HG03060 (cell line): ENCODE measurements around the gene GRID2.
"Not testable (repeated sequence)": the region's sequence is repeated elsewhere in the genome, so short reads cannot be mapped to it uniquely, and the experiment has no call there.

Experiments
- ATAC-seq: cut with Tn5 transposase; IDR thresholded peaks from one replicate; pipeline ENCODE4 v1.9.1; 2021; ENCODE audit warnings: low read depth, moderate number of reproducible peaks; ENCODE audit not compliant: unreplicated experiment

Gene GRID2

GRCh38 chr4:93605163-93605562 is 1301.4 kb downstream of the GRID2 start:
- ATAC-seq = no peak

DNA sequence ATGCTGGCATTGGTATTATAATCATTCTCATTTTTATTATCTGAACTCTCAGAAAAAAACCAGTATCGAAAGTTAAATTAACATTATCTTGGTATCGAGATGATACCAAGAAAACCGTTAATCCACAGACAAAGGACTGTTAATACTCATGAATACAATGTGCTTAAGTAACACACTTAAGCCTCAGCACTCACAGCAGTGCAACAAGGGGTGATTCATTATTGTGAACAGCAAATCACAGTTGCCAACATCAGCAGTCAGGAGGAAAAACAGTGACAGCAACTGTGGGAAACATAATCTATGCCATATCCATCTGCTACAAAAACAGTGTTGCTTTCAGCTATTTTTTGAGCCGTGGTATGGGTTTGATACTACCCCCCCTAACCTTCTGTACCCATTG is 1313.8 kb downstream of the GRID2 start:
- ATAC-seq = no peak

DNA sequence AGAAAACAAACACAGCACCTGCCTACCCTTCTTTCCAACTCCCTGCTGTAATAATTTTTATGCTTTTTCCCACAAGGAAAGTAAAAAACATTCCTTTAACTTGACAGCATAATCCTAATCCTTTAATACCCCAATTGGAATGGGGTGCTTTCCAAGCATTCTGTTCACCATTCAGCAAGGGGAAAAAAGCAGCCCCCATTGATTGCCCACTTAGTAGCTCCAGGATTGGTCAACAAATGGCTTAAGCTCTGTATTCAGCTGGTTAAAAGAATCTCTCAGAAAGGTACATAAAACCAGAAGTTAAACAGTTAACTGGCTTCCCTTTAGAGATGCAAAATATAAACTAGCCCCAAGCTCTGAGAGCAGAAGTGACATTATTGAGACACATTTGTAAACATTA is 1330.0 kb downstream of the GRID2 start:
- no peak for ATAC-seq

- ATAC-seq = no peak
Measured at GRCh38 chr4:93635943-93636342, 1332.2 kb downstream of the GRID2 start.

- no peak for ATAC-seq
Measured at GRCh38 chr4:93645120-93645519, 1341.4 kb downstream of the GRID2 start.

- peak; percentile 51 for ATAC-seq
Measured at GRCh38 chr4:93646233-93646930, 1342.6 kb downstream of the GRID2 start.

DNA sequence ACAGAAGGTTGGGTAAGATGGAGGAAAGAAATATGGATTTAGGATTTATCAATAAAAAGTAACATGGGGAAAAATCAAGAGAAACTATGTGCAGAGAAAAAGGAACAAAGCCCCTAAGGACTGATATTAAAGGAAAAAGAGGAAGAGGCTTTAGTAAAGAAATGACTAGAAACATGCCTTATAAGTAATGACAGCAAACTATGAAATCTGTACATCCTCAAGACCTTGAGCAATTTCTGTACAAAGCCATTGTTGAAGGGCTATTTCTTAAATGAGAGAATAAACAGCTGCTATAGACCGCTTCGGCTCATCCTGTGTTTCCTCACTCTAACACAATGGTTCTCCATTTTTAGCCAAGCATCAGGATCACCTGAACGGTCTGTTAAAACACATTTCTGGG is 1344.5 kb downstream of the GRID2 start:
- ATAC-seq = no peak

DNA sequence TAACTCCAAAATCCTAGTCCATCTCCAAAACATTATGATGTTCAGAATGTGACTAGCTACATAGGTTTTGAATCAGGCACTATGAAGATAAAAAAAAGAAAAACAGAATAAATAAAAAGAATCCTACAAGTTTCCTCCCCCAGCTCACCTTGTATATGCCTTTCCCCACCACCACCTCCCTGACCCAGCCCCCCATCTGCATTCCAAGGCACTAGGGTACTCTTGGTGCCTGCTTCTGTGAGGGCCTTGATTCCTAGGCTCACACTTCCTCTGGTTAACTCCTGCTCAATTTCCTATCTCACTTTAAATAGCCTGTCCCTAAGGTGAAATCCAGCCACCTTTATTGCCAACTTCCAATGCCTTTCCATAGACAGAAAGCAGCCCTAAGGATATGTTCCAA is 1346.1 kb downstream of the GRID2 start:
- no peak for ATAC-seq

DNA sequence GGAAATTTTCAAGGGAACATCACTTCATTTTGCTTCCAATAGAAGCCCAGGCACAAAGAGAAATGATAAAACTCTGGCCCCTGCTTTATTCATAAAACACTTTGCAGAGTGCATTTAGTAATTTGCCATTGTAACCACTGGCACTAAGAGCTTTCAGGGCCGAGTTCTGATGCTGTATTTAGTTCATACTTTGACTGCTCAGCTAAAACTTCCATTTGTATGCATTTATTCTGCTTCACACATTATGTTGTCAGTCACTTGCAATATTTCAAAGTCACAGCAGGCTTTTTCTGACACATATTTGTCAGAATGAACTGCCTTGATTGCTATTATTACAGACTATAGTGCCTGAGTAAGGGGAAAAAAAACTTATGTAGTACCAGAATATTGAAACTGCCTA is 1350.4 kb downstream of the GRID2 start:
- no peak for ATAC-seq

- no peak for ATAC-seq
Measured at GRCh38 chr4:93657527-93657926, 1353.8 kb downstream of the GRID2 start.

GRCh38 chr4:93658443-93658842 is 1354.7 kb downstream of the GRID2 start:
- no peak for ATAC-seq

DNA sequence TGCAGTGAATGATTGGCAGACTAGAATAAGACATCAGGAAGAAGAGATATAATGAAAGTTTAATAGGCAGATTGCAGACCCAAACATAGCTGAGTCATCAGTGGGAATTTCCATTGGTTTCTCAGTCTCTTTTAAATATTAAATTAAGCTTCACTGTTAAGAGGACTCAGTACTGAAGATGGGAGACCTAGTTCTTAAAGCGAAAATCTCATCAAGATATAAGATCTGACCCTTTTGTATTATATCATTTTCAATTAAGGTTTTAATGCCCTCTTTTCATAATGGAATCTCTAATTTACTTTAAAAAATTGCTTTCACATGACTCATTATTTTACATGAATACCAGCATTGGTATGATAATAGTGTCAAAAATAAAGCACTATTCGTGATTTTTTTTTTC is 1355.9 kb downstream of the GRID2 start:
- ATAC-seq = no peak

- ATAC-seq = no peak
Measured at GRCh38 chr4:93660036-93660435, 1356.3 kb downstream of the GRID2 start.

- ATAC-seq = no peak
Measured at GRCh38 chr4:93670434-93670833, 1366.7 kb downstream of the GRID2 start.

- no peak for ATAC-seq
Measured at GRCh38 chr4:93671093-93671492, 1367.3 kb downstream of the GRID2 start.

DNA sequence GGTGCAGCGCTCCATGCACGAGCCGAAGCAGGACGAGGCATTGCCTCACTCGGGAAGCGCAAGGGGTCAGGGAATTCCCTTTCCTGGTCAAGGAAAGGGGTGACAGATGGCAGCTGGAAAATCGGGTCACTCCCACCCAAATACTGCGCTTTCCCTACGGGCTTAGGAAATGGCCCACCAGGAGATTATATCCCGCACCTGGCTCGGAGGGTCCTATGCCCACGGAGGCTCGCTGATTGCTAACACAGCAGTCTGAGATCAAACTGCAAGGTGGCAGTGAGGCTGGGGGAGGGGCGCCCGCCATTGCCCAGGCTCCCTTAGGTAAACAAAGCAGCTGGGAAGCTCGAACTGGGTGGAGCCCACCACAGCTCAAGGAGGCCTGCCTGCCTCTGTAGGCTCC is 1373.2 kb downstream of the GRID2 start:
- ATAC-seq = not testable (repeated sequence)

DNA sequence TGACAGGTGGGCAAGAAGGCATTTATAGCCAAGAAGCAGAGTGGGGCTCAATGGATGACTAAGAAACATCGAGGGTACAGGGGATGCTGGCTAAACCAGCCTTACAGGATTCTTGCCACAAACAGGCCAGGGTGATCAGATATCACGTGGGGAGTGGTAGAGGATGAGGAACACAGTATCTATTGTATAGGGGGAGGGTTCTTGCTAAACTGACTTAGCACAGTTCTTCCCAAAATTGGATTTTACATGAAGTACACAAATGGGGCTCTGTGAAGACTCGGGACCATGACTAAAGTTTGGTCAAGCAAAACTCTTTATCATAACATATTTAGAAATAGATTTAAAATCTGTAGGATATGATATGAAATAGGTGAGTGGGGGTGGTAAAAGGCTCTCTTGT is 1380.8 kb downstream of the GRID2 start:
- ATAC-seq = no peak

DNA sequence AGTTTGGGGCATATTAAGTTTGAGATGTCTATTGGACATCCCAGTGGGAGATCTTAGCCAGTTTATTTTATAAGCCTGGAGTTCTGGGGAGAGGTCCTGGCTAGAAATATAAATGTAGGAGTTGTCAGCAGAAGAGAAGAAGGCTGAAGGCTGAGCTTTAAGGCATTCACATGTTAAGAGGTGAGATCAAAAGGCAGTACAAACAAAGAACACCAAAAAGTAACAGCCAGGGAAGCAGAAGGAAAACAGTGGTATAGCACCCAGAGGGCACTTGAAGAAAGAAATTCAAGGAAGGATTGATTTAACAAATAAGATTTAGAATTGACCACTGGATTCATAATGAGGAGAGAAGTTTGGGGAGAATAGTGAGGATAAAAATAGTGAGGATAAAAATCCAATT is 1383.5 kb downstream of the GRID2 start:
- no peak for ATAC-seq

DNA sequence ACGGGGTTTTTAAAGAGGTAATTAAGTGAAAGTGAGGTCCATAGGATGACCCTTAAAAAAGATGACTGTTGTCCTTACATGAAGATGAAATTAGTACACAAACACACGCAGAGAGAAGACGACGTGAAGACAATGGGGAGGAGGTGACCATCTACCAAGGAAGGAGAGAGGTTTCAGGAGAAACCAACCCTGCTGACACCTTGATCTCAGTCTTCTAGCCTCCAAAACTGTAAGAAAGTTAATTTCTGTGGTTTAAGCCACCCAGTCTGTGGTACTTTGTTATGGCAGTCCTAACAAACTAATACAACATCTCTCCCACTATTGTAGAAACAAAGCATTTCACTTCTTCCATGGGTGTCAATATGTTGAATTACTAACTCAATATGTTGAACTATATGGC is 1385.2 kb downstream of the GRID2 start:
- no peak for ATAC-seq

GRCh38 chr4:93693141-93693540 is 1389.4 kb downstream of the GRID2 start:
- no peak for ATAC-seq

DNA sequence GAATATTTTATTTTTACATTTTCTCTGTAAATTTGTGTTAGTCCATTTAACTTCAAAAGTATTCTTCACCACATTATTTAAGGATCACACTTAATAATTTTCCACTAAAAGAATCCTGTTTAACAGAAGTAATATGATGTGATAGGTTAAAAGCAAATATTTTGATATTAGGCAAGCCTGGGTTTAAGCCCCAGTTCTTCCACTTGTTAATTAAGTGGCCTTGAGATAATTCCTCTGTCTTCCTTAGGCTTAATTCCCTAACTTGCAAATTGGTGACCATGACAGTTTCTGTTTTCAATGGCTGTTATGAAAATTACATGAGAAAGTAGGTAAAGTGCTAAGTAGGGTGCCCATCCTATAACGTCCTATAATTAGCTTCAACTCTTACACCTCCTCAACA is 1394.9 kb downstream of the GRID2 start:
- ATAC-seq = no peak

DNA sequence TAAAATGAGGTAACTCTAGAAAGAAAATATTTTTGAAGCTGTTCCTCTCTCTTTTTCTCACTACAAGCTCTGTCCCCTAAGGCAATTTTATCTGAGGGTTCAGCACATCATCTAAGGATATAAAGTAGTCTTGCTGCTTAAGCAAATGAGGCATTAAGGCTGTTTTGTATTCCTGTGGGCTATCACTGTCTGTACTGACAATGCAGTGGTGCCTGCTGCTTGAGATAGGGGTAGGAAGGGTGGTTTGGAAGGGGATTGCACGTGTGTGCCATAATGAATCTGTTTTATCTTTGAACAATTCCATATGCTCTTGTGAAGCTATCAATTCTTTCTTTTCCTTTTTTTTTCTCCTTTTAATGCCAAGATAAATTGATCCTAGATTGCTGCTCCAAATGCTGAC is 1396.8 kb downstream of the GRID2 start:
- ATAC-seq = no peak
